Gastrocnemius medialis (tissue), 4 donors: ENCODE data around the gene SMC3.

ENCODE experiments used
- POLR2A ChIP-seq, 2 donors: fragments of 450-650 bp; IDR thresholded peaks; one replicate each; pipeline ENCODE4 v1.6.1; 2017; ENCODE audit warnings: antibody characterized with exemption in 2 of 2, mild to moderate bottlenecking in 2 of 2, moderate library complexity in 2 of 2
- TF ChIP-seq, protein P1 (sequence below), 5 experiments: fragments of 450-650 bp in 3 of 5; fragments of 200-600 bp in 2 of 5; sonication (generic) in 2 of 5; IDR thresholded peaks in 4 of 5; conservative IDR thresholded peaks in 1 of 5; 1 replicate in 4 of 5; 2 replicates in 1 of 5; pipeline ENCODE4 v1.5.1; 2016 to 2019; ENCODE audit warnings: antibody characterized with exemption in 5 of 5, mild to moderate bottlenecking in 3 of 5, moderate library complexity in 3 of 5

- TF ChIP-seq, protein P1, sequence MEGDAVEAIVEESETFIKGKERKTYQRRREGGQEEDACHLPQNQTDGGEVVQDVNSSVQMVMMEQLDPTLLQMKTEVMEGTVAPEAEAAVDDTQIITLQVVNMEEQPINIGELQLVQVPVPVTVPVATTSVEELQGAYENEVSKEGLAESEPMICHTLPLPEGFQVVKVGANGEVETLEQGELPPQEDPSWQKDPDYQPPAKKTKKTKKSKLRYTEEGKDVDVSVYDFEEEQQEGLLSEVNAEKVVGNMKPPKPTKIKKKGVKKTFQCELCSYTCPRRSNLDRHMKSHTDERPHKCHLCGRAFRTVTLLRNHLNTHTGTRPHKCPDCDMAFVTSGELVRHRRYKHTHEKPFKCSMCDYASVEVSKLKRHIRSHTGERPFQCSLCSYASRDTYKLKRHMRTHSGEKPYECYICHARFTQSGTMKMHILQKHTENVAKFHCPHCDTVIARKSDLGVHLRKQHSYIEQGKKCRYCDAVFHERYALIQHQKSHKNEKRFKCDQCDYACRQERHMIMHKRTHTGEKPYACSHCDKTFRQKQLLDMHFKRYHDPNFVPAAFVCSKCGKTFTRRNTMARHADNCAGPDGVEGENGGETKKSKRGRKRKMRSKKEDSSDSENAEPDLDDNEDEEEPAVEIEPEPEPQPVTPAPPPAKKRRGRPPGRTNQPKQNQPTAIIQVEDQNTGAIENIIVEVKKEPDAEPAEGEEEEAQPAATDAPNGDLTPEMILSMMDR (IDR thresholded peaks at IDR 0.05 in 4 of 5, conservative IDR thresholded peaks at IDR 0.05 in 1 of 5): no peak
- no peak for TF ChIP-seq POLR2A (IDR thresholded peaks at IDR 0.05)
These were observed 37.2 kb upstream of the SMC3 start for GRCh38 chr10:110530131-110530831.
